Hepatocyte (in vitro differentiated cells): Measurements from ENCODE around the gene ADAMTSL5.

Experiments
- CTCF ChIP-seq: fragments of 200-600 bp; sonication (generic); IDR thresholded peaks from 2 replicates; pipeline ENCODE4 v1.5.1; 2016; ENCODE audit warnings: antibody characterized with exemption, mild to moderate bottlenecking; ENCODE audit not compliant: poor library complexity
- EZH2 ChIP-seq: fragments of 200-600 bp; sonication (generic); IDR thresholded peaks from 2 replicates; pipeline ENCODE4 v1.6.1; 2016; ENCODE audit warnings: antibody characterized with exemption, mild to moderate bottlenecking, borderline replicate concordance

GRCh38 chr19:1522061-1522460 lies 9.2 kb upstream of the ADAMTSL5 start:
- TF ChIP-seq CTCF (no peak), EZH2 (no peak)
